Trophoblast cell (in vitro differentiated cells and primary cell): ENCODE measurements around the gene TXNL4A.
A peak's percentile ranks its signal among the peaks of the same experiment; 100 is the strongest.

Experiments
- DNase-seq, 2 donors: peaks; one replicate each; pipeline ENCODE4 v3.0.0-alpha.2; 2016
- H2AFZ ChIP-seq: 2 replicates; pipeline ENCODE4 v1.6.1; 2013; ENCODE audit warnings: low read length, moderate library complexity, mild to moderate bottlenecking; ENCODE audit not compliant: insufficient read depth, poor library complexity
- H2AK5ac ChIP-seq: 2 replicates; pipeline ENCODE4 v1.6.1; 2013; ENCODE audit warnings: mild to moderate bottlenecking, low read length
- H2BK120ac ChIP-seq: 2 replicates; pipeline ENCODE4 v1.6.1; 2013; ENCODE audit warnings: low read length, mild to moderate bottlenecking, moderate library complexity; ENCODE audit not compliant: insufficient read depth, poor library complexity
- H2BK12ac ChIP-seq: 2 replicates; pipeline ENCODE4 v1.6.1; 2013; ENCODE audit warnings: mild to moderate bottlenecking, low read length, moderate library complexity
- H2BK5ac ChIP-seq: 2 replicates; pipeline ENCODE4 v1.6.1; 2013; ENCODE audit warnings: low read length, low read depth, moderate library complexity, mild to moderate bottlenecking; ENCODE audit not compliant: poor library complexity
- H3K14ac ChIP-seq: 2 replicates; pipeline ENCODE4 v1.6.1; 2013; ENCODE audit warnings: mild to moderate bottlenecking, low read length
- H3K18ac ChIP-seq: 2 replicates; pipeline ENCODE4 v1.6.1; 2013; ENCODE audit warnings: mild to moderate bottlenecking, low read length
- H3K23ac ChIP-seq: 2 replicates; pipeline ENCODE4 v1.6.1; 2013; ENCODE audit warnings: low read length
- H3K27ac ChIP-seq: 2 replicates; pipeline ENCODE4 v1.5.1; 2013; ENCODE audit warnings: low read depth, mild to moderate bottlenecking, inconsistent platforms, low read length, moderate library complexity
- H3K27me3 ChIP-seq: 2 replicates; pipeline ENCODE4 v1.6.1; 2013; ENCODE audit warnings: inconsistent platforms, mild to moderate bottlenecking, low read length, moderate library complexity; ENCODE audit not compliant: insufficient read depth
- H3K36me3 ChIP-seq, 2 experiments: 1 replicate in 1 of 2; 2 replicates in 1 of 2; pipeline ENCODE4 v1.6.1; 2013; ENCODE audit warnings: low read length in 2 of 2, mild to moderate bottlenecking in 2 of 2, moderate library complexity in 1 of 2; ENCODE audit not compliant: insufficient read depth in 2 of 2, control insufficient read depth in 1 of 2
- H3K4ac ChIP-seq: 2 replicates; pipeline ENCODE4 v1.6.1; 2013; ENCODE audit warnings: low read depth, mild to moderate bottlenecking, low read length, moderate library complexity
- H3K4me1 ChIP-seq, 2 experiments: 1 replicate in 1 of 2; 2 replicates in 1 of 2; pipeline ENCODE4 v1.6.1; 2013; ENCODE audit warnings: low read length in 2 of 2, mild to moderate bottlenecking in 2 of 2, moderate library complexity in 1 of 2; ENCODE audit not compliant: insufficient read depth in 2 of 2, control insufficient read depth in 1 of 2
- H3K4me2 ChIP-seq: 2 replicates; pipeline ENCODE4 v1.6.1; 2013; ENCODE audit warnings: inconsistent platforms, mild to moderate bottlenecking, low read length, moderate library complexity
- H3K4me3 ChIP-seq: 2 replicates; pipeline ENCODE4 v1.5.1; 2013; ENCODE audit warnings: mild to moderate bottlenecking, low read depth, low read length, inconsistent platforms
- H3K79me1 ChIP-seq: one replicate; pipeline ENCODE4 v1.6.1; 2013; ENCODE audit warnings: low read length
- H3K79me2 ChIP-seq: 2 replicates; pipeline ENCODE4 v1.6.1; 2013; ENCODE audit warnings: low read length, mild to moderate bottlenecking; ENCODE audit not compliant: control insufficient read depth, insufficient read depth, poor library complexity
- H3K9ac ChIP-seq: 2 replicates; pipeline ENCODE4 v1.6.1; 2013; ENCODE audit warnings: mild to moderate bottlenecking, low read length
- H3K9me3 ChIP-seq: 2 replicates; pipeline ENCODE4 v1.6.1; 2013; ENCODE audit warnings: low read depth, mild to moderate bottlenecking, control low read depth, inconsistent platforms, low read length; ENCODE audit not compliant: insufficient read depth
- H4K12ac ChIP-seq: 2 replicates; pipeline ENCODE4 v1.6.1; 2013; ENCODE audit warnings: low read depth, mild to moderate bottlenecking, low read length, moderate library complexity
- H4K8ac ChIP-seq: 2 replicates; pipeline ENCODE4 v1.6.1; 2013; ENCODE audit warnings: low read depth, mild to moderate bottlenecking, low read length, moderate library complexity
- H4K91ac ChIP-seq: one replicate; pipeline ENCODE4 v1.6.1; 2013; ENCODE audit warnings: low read depth, mild to moderate bottlenecking, low read length, moderate library complexity
- WGBS: extraction: QIAGEN DNeasy Blood & Tissue Kit; methylation state at CpG from one replicate; pipeline ENCODE4 v1.1.7; 2013; ENCODE audit warnings: missing lambda C conversion rate; ENCODE audit not compliant: insufficient read length, insufficient coverage; ENCODE audit errors: extremely low coverage; 5-methylcytosine and 5-hydroxymethylcytosine counted together

Gene TXNL4A

DNA sequence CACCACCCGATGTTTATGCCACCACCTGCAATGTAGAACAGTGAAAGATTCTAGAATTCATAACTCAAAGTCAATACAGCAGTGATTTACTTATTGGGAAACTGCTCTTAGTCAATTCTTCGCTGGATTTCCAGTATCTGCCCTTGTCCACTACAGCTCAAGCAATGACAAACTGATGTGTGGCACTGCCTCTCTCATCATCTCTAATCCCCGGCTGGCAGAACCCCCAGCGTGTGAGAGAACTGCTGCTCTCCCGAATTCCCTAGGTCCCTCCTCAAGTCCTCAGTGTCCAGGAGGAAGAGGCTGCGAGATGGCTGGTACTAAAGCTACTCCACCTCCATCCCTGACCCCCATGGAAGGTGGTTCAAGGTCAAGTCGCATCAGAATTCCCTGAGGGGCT, 1.6 kb downstream of the TXNL4A start:
- peak overlapping the region; percentile 18 for H3K4me2 ChIP-seq
- no peak overlapping the region for H3K27ac ChIP-seq
- peak overlapping the region; percentile 12 for H3K9ac ChIP-seq
- peak overlapping the region; percentile 81 for H3K4ac ChIP-seq
- H2BK12ac ChIP-seq = no peak overlapping the region
- no peak overlapping the region for H3K18ac ChIP-seq
- no peak overlapping the region for H3K4me3 ChIP-seq
- H3K4me1 ChIP-seq = peaks cover 3 to 5% of the 10 kb centered on the region in 2 experiments
- no peaks in the 10 kb centered on the region for H3K27me3 ChIP-seq
- H3K79me1 ChIP-seq = peaks cover 12% of the 10 kb centered on the region
- H3K23ac ChIP-seq = no peak overlapping the region
- peaks cover 13 to 21% of the 10 kb centered on the region in 2 experiments for H3K36me3 ChIP-seq
- no peak overlapping the region for H2BK5ac ChIP-seq
- DNase-seq = no peak
- H3K79me2 ChIP-seq = peaks cover 26% of the 10 kb centered on the region
- H4K91ac ChIP-seq = no peak overlapping the region
- no peak overlapping the region for H4K8ac ChIP-seq
- H3K14ac ChIP-seq = no peak overlapping the region
- no peak overlapping the region for H2AK5ac ChIP-seq
- peaks cover 1% of the 10 kb centered on the region for H3K9me3 ChIP-seq
- no peak overlapping the region for H2AFZ ChIP-seq
- H2BK120ac ChIP-seq = no peak overlapping the region
- H4K12ac ChIP-seq = no peak overlapping the region
- WGBS = no CpG with 5 or more reads among the region's 7 CpGs

DNA sequence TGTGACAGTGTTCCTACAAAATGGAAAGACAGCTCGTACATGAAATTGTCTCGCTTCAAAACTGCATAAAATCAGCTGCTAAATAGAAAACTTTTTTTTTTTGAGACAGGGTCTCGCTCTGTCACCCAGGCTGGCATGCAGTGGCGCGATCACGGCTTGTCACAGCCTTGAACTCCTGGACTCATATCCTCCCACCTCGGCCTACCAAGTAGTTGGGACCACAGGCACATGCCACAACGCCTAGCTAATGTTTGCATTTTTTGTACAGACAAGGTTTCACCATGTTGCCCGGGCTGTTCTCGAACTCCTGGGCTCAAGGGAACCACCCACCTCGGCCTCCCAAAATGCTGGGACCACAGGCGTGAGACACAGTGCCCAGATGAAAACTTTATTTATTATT, 3.2 kb downstream of the TXNL4A start:
- no peak overlapping the region for H3K4me3 ChIP-seq
- no peak overlapping the region for H2BK12ac ChIP-seq
- no peak overlapping the region for H2BK120ac ChIP-seq
- H4K91ac ChIP-seq = no peak overlapping the region
- DNase-seq = no peak
- no CpG with 5 or more reads among the region's 12 CpGs for WGBS
- peaks cover 13 to 23% of the 10 kb centered on the region in 2 experiments for H3K36me3 ChIP-seq
- H2AK5ac ChIP-seq = no peak overlapping the region
- H3K27me3 ChIP-seq = no peaks in the 10 kb centered on the region
- peaks cover 12% of the 10 kb centered on the region for H3K79me1 ChIP-seq
- no peak overlapping the region for H3K18ac ChIP-seq
- H3K14ac ChIP-seq = no peak overlapping the region
- no peak overlapping the region for H3K27ac ChIP-seq
- no peak overlapping the region for H3K9ac ChIP-seq
- H3K4me1 ChIP-seq = peaks cover 3 to 5% of the 10 kb centered on the region in 2 experiments
- no peak overlapping the region for H4K8ac ChIP-seq
- H3K4me2 ChIP-seq = no peak overlapping the region
- H3K23ac ChIP-seq = no peak overlapping the region
- peaks cover 1% of the 10 kb centered on the region for H3K9me3 ChIP-seq
- H2AFZ ChIP-seq = no peak overlapping the region
- H4K12ac ChIP-seq = no peak overlapping the region
- no peak overlapping the region for H2BK5ac ChIP-seq
- peak overlapping the region; percentile 58 for H3K4ac ChIP-seq
- H3K79me2 ChIP-seq = peaks cover 28% of the 10 kb centered on the region

DNA sequence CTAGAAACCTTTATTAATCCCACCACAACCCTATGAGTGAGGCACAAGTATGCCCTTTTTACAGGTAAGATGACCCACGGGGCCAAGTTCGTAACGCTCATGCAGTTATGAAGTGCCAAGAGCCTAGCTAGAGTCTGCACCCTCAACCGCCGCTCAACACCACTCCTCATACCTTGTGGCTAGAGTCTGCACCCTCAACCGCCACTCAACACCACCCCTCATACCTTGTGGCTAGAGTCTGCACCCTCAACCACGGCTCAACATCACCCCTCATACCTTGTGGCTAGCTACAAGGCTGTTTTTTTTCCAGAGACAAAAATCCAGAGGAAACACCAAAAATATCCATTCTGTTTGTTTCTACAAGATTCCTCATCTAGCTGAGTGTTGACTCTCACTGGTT, 4.6 kb downstream of the TXNL4A start:
- Histone ChIP-seq H3K18ac (no peak overlapping the region), H2BK120ac (no peak overlapping the region), H3K79me1 (peaks cover 8% of the 10 kb centered on the region), H3K14ac (no peak overlapping the region), H3K36me3 (peaks cover 13 to 27% of the 10 kb centered on the region in 2 experiments), H3K4me3 (no peak overlapping the region), H3K4me1 (peaks cover 0 to 3% of the 10 kb centered on the region in 2 experiments), H2BK5ac (no peak overlapping the region), H3K27ac (no peak overlapping the region), H2BK12ac (no peak overlapping the region), H2AFZ (no peak overlapping the region), H3K27me3 (no peaks in the 10 kb centered on the region), H4K12ac (no peak overlapping the region), H3K4ac (peak overlapping the region; percentile 30), H3K79me2 (peaks cover 28% of the 10 kb centered on the region), H4K8ac (no peak overlapping the region), H3K4me2 (no peak overlapping the region), H3K9ac (no peak overlapping the region), H2AK5ac (no peak overlapping the region), H3K23ac (no peak overlapping the region), H3K9me3 (peaks cover 1% of the 10 kb centered on the region), H4K91ac (no peak overlapping the region)
- no peak for DNase-seq
- no CpG with 5 or more reads among the region's 7 CpGs for WGBS

DNA sequence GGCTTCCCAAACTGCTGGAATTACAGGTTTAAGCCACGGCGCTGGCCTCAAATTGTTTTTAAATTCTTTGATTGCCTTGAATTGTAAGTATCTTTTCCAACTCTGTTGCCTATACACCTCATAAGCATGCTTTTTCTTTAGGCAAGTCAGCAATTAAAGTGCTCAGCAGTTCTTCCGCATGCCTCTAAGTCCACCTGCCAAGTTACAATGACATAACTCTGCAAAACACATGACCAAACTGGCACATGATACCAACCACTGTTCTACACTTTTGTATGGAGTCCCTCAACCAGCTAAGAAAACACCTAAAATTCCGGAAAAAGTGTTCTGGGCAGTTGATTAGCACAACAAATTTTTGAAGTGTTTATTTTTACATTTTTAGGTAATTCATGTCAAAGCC, 5.1 kb downstream of the TXNL4A start:
- no peak overlapping the region for H2BK12ac ChIP-seq
- H3K23ac ChIP-seq = no peak overlapping the region
- no peak overlapping the region for H4K91ac ChIP-seq
- H2AK5ac ChIP-seq = no peak overlapping the region
- no peak for DNase-seq
- peaks cover 3% of the 10 kb centered on the region for H3K79me1 ChIP-seq
- H3K79me2 ChIP-seq = peaks cover 26% of the 10 kb centered on the region
- peaks cover 13 to 27% of the 10 kb centered on the region in 2 experiments for H3K36me3 ChIP-seq
- no CpG with 5 or more reads among the region's 4 CpGs for WGBS
- H2BK5ac ChIP-seq = no peak overlapping the region
- H2BK120ac ChIP-seq = no peak overlapping the region
- no peak overlapping the region for H2AFZ ChIP-seq
- H3K4me1 ChIP-seq = peaks cover 0 to 3% of the 10 kb centered on the region in 2 experiments
- no peak overlapping the region for H3K4me3 ChIP-seq
- H3K4me2 ChIP-seq = no peak overlapping the region
- H3K4ac ChIP-seq = peak overlapping the region; percentile 81
- no peak overlapping the region for H3K18ac ChIP-seq
- no peak overlapping the region for H3K9ac ChIP-seq
- no peak overlapping the region for H4K8ac ChIP-seq
- H4K12ac ChIP-seq = no peak overlapping the region
- peaks cover 1% of the 10 kb centered on the region for H3K9me3 ChIP-seq
- H3K14ac ChIP-seq = no peak overlapping the region
- no peak overlapping the region for H3K27ac ChIP-seq
- H3K27me3 ChIP-seq = no peaks in the 10 kb centered on the region
